Fibroblast of skin of abdomen (primary cell): ENCODE data around the gene ACTR3C.
"Not testable (repeated sequence)": the region's sequence is repeated elsewhere in the genome, so short reads cannot be mapped to it uniquely, and the experiment has no call there.

Experiments used
- DNase-seq: peaks from one replicate; pipeline ENCODE4 v3.0.0-alpha.2; 2013

The ACTR3C gene

DNA sequence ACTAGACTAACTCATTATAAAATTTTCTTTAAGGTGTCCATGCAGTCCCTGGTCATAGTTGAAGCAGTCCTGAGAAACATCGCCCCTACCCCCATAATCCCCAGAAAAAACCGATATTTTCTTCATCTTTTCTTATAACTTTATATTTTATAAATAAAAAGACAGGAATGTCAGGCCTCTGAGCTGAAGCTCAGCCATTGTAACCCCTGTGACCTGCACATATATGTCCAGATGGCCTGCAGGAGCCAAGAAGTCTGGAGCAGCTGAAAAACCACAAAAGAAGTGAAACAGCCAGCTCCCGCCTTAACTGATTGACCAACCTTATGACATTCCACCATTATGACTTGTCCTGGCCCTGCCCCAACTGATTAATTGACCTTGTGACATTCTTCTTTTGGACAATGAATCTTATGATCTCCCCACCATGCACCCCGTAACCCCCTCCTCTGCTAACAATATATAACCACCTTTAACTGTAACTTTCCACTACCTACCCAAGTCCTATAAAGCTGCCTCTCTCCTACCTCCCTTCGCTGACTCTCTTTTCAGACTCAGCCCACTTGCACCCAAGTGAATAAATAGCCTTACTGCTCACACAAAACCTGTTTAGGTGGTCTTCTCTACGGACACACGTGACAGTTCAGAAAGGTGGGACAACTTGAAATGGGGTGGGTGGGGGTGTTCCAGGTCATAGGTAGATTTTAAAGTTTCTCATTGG, 10.5 kb downstream of the ACTR3C start:
- not testable (repeated sequence) for DNase-seq

GRCh38 chr7:150311711-150312110, 11.6 kb downstream of the ACTR3C start:
- DNase-seq: no peak

- no peak for DNase-seq
These were observed 12.2 kb downstream of the ACTR3C start for GRCh38 chr7:150311146-150311545.

DNA sequence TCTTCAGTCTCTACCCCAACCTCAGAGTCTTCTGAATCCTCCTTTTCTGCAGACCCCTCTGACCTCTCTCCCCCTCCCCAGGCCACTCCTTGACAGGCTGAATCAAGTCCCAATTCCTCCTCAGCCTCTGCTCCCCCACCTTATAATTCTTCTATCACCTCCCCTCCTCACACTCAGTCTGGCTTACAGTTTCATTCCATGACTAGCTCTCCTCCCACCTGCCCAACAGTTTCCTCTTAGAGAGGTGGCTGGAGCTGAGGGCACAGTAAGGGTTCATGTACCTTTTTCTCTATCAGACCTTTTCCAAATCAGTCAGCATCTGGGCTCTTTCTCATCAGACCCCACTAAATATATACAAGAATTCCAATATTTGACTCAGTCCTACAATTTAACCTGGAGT, 14.8 kb downstream of the ACTR3C start:
- no peak for DNase-seq

- DNase-seq: no peak
These were observed 15.4 kb downstream of the ACTR3C start for GRCh38 chr7:150307904-150308303.

DNA sequence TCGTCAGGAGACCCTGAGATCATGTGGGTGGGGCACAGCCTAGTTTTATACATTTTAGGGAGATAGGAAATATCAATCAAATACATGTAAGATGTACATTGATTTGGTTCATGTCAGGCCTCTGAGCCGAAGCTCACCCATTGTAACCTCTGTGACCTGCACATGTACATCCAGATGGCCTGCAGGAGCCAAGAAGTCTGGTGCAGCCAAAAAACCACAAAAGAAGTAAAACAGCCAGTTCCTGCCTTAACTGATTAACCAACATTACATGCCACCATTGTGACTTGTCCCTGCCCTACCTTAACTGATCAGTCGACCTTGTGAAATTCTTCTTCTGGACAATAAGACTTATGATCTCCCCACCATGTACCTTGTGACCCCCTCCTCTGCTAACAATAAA, 16.2 kb downstream of the ACTR3C start:
- DNase-seq: no peak

- not testable (repeated sequence) for DNase-seq
These were observed 17.0 kb downstream of the ACTR3C start for GRCh38 chr7:150306377-150306776.

DNA sequence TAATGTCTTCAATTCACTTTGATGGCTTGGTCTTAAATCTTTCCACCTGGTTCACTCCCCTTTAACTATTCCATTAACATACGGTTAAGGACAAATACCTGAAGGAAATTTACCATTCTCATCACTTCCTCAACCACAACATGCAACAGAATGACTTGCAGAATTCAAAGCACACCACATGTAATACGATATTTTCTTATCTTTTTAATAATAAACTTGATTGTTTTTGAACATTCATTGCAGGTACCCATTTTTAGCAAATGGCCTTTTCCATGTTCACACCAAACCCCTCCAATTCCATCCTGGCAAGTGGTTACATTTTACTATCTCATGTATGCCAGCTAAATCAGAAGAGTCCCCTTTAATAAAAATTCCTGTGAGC, 17.5 kb downstream of the ACTR3C start:
- DNase-seq: not testable (repeated sequence)

GRCh38 chr7:150305259-150305902, 18.0 kb downstream of the ACTR3C start:
- DNase-seq: not testable (repeated sequence)

DNA sequence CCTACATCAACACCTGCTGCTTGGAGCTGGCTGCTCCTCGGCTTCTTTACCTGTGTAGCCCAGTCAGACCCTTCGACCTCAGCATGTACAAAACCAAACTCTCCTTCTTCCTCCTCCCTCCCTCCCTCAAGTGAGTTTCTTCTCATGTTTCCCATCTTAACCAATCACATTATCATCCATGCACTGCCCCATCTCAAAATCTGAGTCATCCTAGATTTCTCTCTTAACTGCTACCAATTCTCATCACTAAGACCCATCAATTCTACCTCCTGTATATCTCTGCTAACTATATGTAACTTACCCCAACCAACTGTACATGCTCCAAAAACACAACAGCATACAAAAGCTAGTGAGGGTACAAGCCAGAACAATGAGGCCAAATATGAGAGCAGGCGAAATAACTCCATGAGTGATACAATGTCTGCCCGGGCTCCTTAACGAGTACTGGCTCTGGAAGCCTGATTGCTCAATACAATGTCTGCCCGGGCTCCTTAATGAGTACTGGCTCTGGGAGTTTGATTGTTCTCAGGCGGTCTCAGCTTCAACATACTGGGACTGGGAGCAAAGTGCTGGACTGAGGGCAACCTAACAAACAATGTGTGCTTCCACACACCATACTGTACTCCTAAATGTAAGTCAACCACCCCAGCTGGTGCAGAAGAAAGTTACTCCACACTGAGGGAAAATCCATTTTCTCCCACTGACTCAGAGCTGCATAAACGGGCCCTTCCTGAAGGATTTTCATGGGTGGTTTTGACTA, 18.7 kb downstream of the ACTR3C start:
- not testable (repeated sequence) for DNase-seq

DNA sequence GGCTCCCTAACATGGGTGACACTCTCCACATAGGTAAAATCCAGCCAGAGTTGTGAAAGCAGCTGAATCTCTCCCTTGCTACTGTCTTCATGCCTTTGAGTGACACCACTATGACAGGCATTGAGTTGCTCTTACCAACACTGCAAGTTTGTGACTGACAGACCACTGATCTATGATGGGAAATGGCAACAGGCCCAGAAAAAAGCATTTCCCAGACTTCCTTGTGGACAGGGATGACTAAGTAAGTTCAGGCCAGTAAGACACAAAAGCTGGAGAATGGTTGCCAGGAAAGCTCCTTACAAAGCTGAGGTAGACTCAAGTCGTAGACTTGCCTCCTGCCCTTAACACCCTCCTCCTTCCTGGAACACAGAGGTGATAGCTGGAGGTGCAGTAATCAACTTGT, 20.4 kb downstream of the ACTR3C start:
- DNase-seq: not testable (repeated sequence)

GRCh38 chr7:150297978-150298377, 25.4 kb downstream of the ACTR3C start:
- not testable (repeated sequence) for DNase-seq

GRCh38 chr7:150296802-150297201, 26.5 kb downstream of the ACTR3C start:
- DNase-seq: not testable (repeated sequence)

DNA sequence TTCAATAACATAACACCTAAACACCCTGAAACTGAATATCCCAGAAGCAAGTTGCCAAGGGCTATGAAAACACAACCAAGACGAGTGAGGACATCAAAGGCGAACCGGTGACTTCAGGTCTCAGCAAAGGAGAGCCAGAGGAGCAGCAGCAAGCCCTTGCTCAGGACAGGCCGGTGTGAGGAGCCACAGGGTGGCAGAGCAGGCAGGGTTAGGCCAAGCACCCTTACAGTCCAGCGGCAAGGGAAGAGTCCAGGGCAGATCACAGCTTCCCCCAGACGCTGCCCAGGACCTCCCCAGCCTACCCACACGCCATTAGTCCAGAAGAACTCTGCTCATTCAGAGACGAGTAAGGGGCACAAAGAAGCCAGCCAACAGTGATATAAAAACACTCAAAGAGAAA, 27.7 kb downstream of the ACTR3C start:
- DNase-seq: not testable (repeated sequence)

GRCh38 chr7:150295027-150295426, 28.3 kb downstream of the ACTR3C start:
- not testable (repeated sequence) for DNase-seq

DNA sequence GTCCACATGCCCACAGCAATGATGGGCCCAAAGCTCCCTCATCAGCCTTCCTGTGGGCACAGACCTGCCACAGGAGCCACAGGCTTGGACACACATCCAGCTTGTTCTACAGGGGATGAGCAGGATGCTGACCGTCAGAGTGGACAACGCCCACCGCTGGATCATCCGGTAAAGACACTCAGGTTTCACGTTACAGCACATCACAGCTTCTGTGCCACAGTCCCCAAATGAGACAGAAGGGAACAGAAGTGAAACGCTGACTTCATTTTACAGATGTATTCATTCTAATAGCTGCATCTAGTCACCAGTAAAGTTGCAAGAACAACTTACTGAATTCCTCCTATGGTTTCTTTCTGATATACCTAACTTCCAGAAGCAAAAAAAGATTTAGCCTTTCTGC, 33.0 kb downstream of the ACTR3C start:
- DNase-seq: not testable (repeated sequence)

DNA sequence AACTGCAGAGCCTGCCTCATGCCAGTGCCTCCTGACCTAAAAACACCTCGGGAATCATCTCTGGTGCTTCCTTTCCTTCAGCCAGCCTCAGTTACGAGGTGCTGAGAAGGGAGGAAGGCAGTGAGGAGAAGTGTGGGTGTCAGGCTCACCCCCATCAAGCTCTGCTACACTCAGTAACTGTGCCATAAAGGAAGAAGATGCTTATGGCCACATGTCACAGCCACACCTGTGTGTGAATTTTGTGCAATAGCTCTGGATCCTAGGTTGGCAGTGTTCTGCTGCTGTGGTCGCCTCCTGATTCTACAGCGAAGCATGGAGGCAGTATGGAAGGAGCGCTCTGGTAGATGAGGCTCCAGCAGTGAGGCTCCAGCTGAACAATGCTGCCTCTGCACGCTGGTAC, 34.5 kb downstream of the ACTR3C start:
- DNase-seq: not testable (repeated sequence)

DNA sequence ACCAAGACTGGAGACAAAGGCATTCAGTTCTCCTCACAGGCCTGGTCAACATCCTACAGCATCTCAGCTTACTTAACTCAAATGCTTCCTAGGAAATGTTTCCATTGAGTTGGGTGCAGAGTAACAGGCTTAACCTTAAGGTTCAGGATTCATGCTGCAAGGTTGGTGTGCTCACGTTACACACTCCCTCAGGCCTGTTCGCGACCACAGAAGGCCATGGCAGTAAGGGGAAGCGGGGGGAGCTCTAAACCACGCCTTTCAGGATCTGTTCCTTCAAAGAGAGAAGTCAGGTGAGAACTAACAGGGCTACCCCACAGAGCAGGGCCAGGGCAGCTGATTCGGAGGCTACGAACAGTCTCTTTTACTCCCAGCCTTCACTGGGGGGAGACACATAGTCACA, 35.5 kb downstream of the ACTR3C start:
- DNase-seq: not testable (repeated sequence)

DNA sequence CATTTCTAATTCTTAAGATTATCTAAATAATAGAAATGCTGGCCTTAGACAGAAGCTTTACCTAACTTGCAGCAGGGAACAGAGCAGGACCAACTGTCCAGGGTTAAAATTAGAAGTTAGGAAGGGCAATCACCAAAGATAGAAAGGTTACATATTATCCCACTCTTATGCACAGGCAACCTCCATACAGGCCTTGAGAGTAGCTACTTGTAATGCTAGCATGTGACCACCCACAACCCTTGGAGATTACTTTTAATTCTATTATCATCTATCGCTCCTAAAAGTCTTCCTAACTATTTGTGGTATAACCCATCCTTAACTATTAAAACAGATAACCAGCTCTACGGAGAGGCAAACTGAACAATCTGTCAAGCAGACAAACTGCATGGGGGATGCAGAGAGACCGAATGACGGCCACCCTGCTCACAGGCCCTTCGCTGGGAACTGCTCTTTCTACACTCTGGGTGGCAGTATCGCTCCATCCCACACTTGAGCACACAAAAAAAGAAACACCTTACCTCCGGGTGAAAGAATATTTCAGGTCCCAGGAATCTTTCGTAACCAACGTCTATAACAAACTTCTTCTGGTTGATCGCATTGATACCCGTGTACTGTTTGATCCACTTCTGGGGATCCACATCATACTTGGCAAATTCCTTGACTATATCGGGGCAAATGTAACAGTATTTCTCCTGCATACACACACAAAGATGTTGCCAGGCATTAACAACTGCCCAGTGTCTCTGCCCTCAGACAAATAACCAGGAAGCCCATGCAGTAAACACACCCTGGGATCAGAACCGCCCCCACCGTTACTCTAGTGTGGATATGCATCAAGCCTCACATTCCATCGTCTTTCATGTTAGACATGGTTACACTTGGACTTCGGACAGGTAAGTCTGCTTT, 37.2 kb downstream of the ACTR3C start:
- DNase-seq: not testable (repeated sequence)

DNA sequence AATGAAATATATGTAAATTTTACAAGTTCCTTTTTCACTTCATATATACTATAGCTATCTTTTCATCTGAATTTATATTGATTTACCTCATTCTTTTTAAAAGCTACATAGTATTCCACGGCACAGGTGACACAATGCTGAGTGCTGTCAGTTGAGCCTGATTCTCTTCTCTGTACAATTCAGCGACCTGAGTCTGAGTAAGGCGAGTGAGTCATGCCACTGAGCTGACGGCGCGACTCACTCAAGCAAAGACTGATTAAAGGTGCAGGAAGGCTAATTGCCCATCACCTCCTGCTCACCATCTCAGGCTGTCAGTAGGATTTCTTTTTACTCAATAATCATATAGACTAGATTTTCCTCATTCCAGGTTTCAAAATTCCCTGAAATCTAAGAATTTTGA, 39.7 kb downstream of the ACTR3C start:
- DNase-seq: not testable (repeated sequence)

GRCh38 chr7:150283111-150283510, 40.2 kb downstream of the ACTR3C start:
- not testable (repeated sequence) for DNase-seq

DNA sequence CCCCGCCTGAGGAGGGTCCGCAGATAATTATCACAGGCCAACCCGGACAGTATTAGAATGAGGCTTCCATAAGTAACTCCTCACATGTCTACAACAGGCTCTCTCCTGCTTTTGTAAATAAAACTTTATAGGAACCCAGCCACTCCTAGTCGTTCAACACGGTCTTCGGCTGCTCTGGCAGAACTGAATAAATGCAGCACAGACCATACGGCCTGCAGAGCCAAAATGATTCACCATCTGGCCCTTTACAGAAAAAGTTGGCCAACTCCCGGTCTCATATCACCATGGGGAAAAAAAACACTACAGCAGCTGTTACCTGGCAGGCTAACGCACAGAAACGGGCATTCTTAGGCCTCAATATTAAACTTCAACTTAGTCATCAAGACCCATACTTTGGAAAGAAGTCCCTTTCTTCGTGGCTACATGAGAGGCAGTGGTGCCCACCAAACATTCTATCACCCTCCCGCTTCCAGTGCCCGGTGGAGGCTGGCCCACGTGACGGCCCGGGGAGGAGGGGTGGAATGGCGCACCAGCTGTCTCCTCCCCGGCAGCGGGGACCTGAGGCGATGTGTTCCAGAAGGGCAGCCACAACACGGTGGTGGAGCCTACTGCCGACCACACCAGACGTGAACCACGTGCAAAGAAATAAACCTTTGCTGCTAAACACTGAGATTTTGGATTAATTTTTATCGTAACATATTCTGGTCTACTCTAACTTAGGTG, 41.5 kb downstream of the ACTR3C start:
- not testable (repeated sequence) for DNase-seq
